ENCODE measurements around the gene SUB1.

SUB1 gene

DNA sequence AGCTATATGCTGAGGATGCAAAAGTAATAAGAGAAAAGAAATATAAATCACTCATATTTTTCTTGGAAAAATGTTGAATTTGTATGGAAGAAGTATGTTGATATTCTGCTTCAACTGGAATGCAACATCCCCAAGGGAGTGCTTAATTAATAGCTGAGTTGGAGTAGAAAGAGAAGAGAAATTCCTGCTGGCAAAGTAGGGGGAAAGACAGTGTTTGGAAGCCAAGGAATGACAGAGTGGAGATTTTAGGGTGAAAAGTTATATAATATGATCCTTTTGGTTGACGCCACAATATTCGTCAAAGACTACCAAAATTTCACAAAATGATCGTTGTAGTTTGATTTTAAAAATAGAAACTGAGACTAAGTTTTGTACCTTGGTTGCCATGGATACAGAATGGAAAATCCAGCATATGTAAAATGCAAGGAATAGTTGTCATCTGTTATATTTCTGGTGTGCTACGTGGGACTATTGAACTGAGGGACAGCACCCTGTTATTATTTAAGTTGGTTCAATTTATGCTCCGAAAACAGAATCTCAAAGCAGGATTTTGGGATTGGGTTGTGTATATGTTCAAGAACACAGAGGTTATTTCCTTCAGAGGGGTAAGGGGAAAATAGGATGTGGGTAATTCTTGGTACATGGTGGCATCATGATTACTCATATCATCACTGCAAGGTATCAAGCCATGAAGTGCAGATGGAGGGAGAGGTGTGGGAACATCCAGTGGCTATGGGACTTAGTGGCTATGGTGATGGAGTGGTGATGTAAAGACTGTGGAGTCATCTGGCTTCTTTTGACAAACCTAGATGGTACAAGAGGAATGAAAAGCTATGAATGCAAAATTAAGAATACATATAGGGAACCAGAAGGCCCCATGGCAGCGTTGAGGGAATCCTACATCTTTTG lies 61.0 kb downstream of the SUB1 start:
- DNase-seq (ENCODE audit: low spot score) = peak; percentile 2

- DNase-seq (ENCODE audit: low spot score) = no peak
These were observed 65.7 kb downstream of the SUB1 start for GRCh38 chr5:32651088-32651487.

DNA sequence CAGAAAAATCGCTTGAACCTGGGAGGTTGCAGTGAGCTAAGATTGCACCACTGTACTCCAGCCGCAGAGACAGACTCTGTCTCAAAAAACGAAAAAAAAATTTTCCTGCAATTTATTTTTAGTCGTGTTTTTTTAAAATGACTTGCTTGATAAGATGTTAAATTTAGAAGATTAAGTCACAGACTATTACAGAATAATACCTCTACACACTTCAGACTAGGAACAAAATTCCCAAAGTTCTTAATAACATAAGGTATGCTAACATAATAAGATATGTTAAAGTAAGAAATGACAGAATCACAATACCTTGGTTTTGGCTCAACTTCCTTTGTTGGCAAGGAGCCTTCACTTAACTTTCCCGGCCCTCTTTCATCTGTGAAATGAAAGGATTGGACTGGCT lies 66.3 kb downstream of the SUB1 start:
- no peak for DNase-seq (ENCODE audit: low spot score)
